Erythroblast (primary cell): ENCODE results near the gene PRMT1.

Experiments used
- DNase-seq, 2 experiments: peaks; one replicate each; lab custom pipeline; 2025; lab: John Stamatoyannopoulos, UW
- GATA1 ChIP-seq: IDR thresholded peaks from 2 replicates; pipeline ENCODE4 v1.6.1; 2011; ENCODE audit warnings: low read depth, mild to moderate bottlenecking, control low read depth, low read length, moderate library complexity
- POLR2A ChIP-seq: IDR thresholded peaks from 2 replicates; pipeline ENCODE4 v1.6.1; 2011; ENCODE audit warnings: mild to moderate bottlenecking, low read length

The PRMT1 gene

GRCh38 chr19:49730166-49730565, 53.1 kb downstream of the PRMT1 start:
- DNase-seq, result no peak
- TF ChIP-seq POLR2A (no peak), GATA1 (no peak)
